ENCODE results near the gene SYN1. TPM values are rescaled to one million over a fixed set of nuclear protein-coding genes. Genes with fewer than 3 reads are reported as not detected.

The SYN1 gene
- polyA plus RNA-seq, 1 donor (not counting 4 experiments of a cell fraction or from before 2014, with no cell fraction given), result 0.07 TPM

GRCh38 chrX:47566841-47567240, 52.8 kb downstream of the SYN1 start:
- H3K4me2 ChIP-seq (ENCODE audit: control insufficient read depth, extremely low read depth, insufficient read depth, low read depth, low read length), result no peak overlapping the region
- dilution Hi-C loops (cut with MboI; ENCODE audit: extremely low pct_ligation_motif_present, low sequenced_read_pairs), result no loop called here
- peaks cover 11% of the 10 kb centered on the region for H3K79me2 ChIP-seq (ENCODE audit: control insufficient read depth, insufficient read depth, low read length)
- no peaks in the 10 kb centered on the region for H3K27me3 ChIP-seq (ENCODE audit: control insufficient read depth, extremely low read depth, insufficient read depth, low read length)
- peaks cover 3% of the 10 kb centered on the region for H3K4me1 ChIP-seq (ENCODE audit: control insufficient read depth, extremely low read depth, insufficient read depth, low read length)
- FAIRE-seq, result no peak
- no peak overlapping the region for H3K9ac ChIP-seq (ENCODE audit: control insufficient read depth, extremely low read depth, insufficient read depth, low read length)
- H3K36me3 ChIP-seq (ENCODE audit: control insufficient read depth in 2 of 2, extremely low read depth in 1 of 2, insufficient read depth in 2 of 2, low read length in 2 of 2), result peaks cover 4% of the 10 kb centered on the region in 2 experiments
- no peak for DNase-seq (ENCODE audit: low read depth, low spot score)
- H2AFZ ChIP-seq (ENCODE audit: control insufficient read depth, low read length), result no peak overlapping the region
- H3K9me1 ChIP-seq (ENCODE audit: control insufficient read depth, extremely low read depth, insufficient read depth, low read length), result no peaks in the 10 kb centered on the region
- no peak overlapping the region for H3K4me3 ChIP-seq (ENCODE audit: control insufficient read depth in 2 of 3, extremely low read depth in 1 of 3, insufficient read depth in 2 of 3, low read depth in 1 of 3, low read length in 3 of 3)
- peaks cover under 1% of the 10 kb centered on the region for H3K9me3 ChIP-seq (ENCODE audit: control insufficient read depth, low read depth, low read length)
- TF ChIP-seq CTCF (optimal IDR thresholded peaks at IDR 0.05 in 1 of 3, IDR thresholded peaks at IDR 0.05 in 1 of 3, conservative IDR thresholded peaks at IDR 0.05 in 1 of 3; ENCODE audit: extremely low read depth in 1 of 3, insufficient read depth in 2 of 3, low read length in 3 of 3) (no peak), EZH2 (IDR thresholded peaks at IDR 0.05; ENCODE audit: low read length) (no peak)
- no peaks in the 10 kb centered on the region for H4K20me1 ChIP-seq (ENCODE audit: control insufficient read depth, extremely low read depth, insufficient read depth, low read length)
- no peak overlapping the region for H3K27ac ChIP-seq (ENCODE audit: control insufficient read depth, insufficient read depth, low read length)

GRCh38 chrX:47564438-47565085, 55.1 kb downstream of the SYN1 start:
- H3K9ac ChIP-seq (ENCODE audit: control insufficient read depth, extremely low read depth, insufficient read depth, low read length), result no peak overlapping the region
- no peaks in the 10 kb centered on the region for H3K27me3 ChIP-seq (ENCODE audit: control insufficient read depth, extremely low read depth, insufficient read depth, low read length)
- H3K4me2 ChIP-seq (ENCODE audit: control insufficient read depth, extremely low read depth, insufficient read depth, low read depth, low read length), result no peak overlapping the region
- no peak overlapping the region for H3K4me3 ChIP-seq (ENCODE audit: control insufficient read depth in 2 of 3, extremely low read depth in 1 of 3, insufficient read depth in 2 of 3, low read depth in 1 of 3, low read length in 3 of 3)
- dilution Hi-C loops (cut with MboI; ENCODE audit: extremely low pct_ligation_motif_present, low sequenced_read_pairs), result no loop called here
- peaks cover 3 to 4% of the 10 kb centered on the region in 2 experiments for H3K36me3 ChIP-seq (ENCODE audit: control insufficient read depth in 2 of 2, extremely low read depth in 1 of 2, insufficient read depth in 2 of 2, low read length in 2 of 2)
- no peaks in the 10 kb centered on the region for H4K20me1 ChIP-seq (ENCODE audit: control insufficient read depth, extremely low read depth, insufficient read depth, low read length)
- no peaks in the 10 kb centered on the region for H3K9me3 ChIP-seq (ENCODE audit: control insufficient read depth, low read depth, low read length)
- no peaks in the 10 kb centered on the region for H3K9me1 ChIP-seq (ENCODE audit: control insufficient read depth, extremely low read depth, insufficient read depth, low read length)
- H2AFZ ChIP-seq (ENCODE audit: control insufficient read depth, low read length), result no peak overlapping the region
- peaks cover 15% of the 10 kb centered on the region for H3K79me2 ChIP-seq (ENCODE audit: control insufficient read depth, insufficient read depth, low read length)
- DNase-seq (ENCODE audit: low read depth, low spot score), result no peak
- peaks cover 4% of the 10 kb centered on the region for H3K4me1 ChIP-seq (ENCODE audit: control insufficient read depth, extremely low read depth, insufficient read depth, low read length)
- no peak for FAIRE-seq
- TF ChIP-seq EZH2 (IDR thresholded peaks at IDR 0.05; ENCODE audit: low read length) (no peak), CTCF (optimal IDR thresholded peaks at IDR 0.05 in 1 of 3, IDR thresholded peaks at IDR 0.05 in 1 of 3, conservative IDR thresholded peaks at IDR 0.05 in 1 of 3; ENCODE audit: extremely low read depth in 1 of 3, insufficient read depth in 2 of 3, low read length in 3 of 3) (no peak)
- H3K27ac ChIP-seq (ENCODE audit: control insufficient read depth, insufficient read depth, low read length), result peak overlapping the region; percentile 39
